GM21423 (cell line): ENCODE measurements around the gene FETUB.
"Not testable (repeated sequence)": the region's sequence is repeated elsewhere in the genome, so short reads cannot be mapped to it uniquely, and the experiment has no call there.

Experiments used
- ATAC-seq: cut with Tn5 transposase; IDR thresholded peaks from one replicate; pipeline ENCODE4 v1.9.1; 2021; ENCODE audit warnings: mild to moderate bottlenecking, moderate library complexity; ENCODE audit not compliant: unreplicated experiment

FETUB gene

GRCh38 chr3:186630950-186631641 is 9.1 kb upstream of the FETUB start:
- no peak for ATAC-seq

GRCh38 chr3:186633481-186633880 is 6.7 kb upstream of the FETUB start:
- no peak for ATAC-seq

GRCh38 chr3:186634207-186634606 is 6.0 kb upstream of the FETUB start:
- ATAC-seq = not testable (repeated sequence)

DNA sequence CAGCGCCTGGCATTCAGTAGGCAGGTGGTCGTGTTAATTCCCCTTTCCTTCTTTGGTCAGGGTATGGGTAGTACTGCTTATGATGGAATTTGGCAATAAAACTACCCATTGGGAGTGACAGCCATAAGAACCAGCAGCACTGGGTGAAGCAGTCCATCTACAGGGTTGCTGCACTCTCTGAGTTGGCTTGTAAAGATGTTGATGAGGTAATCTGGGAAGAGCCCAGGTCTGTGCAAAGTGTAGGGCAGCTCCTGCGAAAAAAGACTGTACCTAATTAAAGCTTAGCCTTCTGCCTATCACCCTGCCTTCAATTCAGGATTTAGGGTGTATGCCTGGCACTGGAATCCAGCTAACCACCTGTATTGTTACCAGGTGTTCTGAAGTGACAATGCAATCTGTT is 4.7 kb upstream of the FETUB start:
- no peak for ATAC-seq

GRCh38 chr3:186636536-186636935 is 3.7 kb upstream of the FETUB start:
- ATAC-seq = no peak

- ATAC-seq = no peak
These were observed 2.5 kb upstream of the FETUB start for GRCh38 chr3:186637686-186638085.

GRCh38 chr3:186638259-186638658 is 1.9 kb upstream of the FETUB start:
- no peak for ATAC-seq

DNA sequence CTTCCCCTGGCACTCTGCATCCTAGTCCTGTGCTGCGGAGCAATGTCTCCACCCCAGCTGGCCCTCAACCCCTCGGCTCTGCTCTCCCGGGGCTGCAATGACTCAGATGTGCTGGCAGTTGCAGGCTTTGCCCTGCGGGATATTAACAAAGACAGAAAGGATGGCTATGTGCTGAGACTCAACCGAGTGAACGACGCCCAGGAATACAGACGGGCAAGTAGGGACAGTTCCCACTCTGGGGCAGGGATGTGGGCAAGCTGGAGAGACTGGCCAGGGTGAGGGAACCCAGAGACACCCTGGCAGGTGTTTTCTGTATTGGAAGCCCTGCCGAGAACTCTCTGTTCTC is 247 bp downstream of the FETUB start:
- ATAC-seq = no peak

DNA sequence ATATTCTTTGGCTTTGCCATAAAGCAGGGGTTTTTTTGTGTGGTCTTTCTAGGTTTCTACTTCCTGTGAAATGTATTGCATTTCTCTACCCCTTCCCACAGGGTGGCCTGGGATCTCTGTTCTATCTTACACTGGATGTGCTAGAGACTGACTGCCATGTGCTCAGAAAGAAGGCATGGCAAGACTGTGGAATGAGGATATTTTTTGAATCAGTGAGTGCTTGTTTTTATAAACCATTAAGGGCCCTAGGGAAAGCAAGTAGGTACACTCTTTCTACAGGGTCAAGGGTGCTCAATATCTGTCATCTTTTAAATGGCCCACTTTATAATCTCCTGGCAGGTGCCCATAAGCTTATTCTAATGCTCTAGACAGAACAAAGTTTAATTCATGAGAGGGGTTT is 730 bp downstream of the FETUB start:
- ATAC-seq = no peak

DNA sequence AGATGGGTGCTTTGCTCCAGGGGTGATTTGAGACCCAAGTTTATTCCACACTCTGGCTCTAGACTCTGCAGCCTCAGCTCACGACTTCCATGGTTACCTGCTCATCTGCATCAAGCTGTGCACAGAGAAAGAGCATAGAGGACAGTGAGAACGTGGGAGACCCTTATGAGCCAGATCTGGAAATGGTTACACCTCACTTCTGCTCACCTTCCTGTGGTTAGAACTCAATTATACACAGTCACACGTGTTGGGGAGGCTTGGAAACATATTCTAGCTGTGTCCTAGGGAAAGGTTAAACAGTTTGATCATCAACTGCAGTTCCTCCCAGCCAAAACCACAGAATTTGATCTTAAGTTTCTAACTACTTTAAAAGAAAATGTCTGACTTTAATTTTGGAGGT is 1.8 kb downstream of the FETUB start:
- no peak for ATAC-seq

GRCh38 chr3:186643493-186643892 is 3.3 kb downstream of the FETUB start:
- no peak for ATAC-seq

- no peak for ATAC-seq
These were observed 4.5 kb downstream of the FETUB start for GRCh38 chr3:186644683-186645082.

- no peak for ATAC-seq
These were observed 5.9 kb downstream of the FETUB start for GRCh38 chr3:186646106-186646505.

DNA sequence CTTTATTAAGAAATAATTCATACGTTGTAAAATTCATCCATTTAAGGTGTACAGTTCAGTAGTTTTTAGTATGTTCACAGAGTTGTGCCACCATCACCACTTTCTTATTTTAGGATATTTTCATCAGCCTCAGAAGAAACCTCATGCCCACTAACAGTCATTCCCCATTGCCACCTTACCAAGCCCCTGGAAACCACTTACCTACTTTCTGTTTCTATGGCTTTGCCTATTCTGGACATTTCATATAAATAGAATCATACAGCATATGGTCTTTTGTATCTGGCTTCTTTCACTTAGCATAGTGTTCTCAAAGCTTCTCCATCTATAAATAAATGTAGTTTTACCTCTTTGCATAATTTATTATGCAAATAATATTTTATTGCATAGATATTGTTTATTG is 6.6 kb downstream of the FETUB start:
- no peak for ATAC-seq

DNA sequence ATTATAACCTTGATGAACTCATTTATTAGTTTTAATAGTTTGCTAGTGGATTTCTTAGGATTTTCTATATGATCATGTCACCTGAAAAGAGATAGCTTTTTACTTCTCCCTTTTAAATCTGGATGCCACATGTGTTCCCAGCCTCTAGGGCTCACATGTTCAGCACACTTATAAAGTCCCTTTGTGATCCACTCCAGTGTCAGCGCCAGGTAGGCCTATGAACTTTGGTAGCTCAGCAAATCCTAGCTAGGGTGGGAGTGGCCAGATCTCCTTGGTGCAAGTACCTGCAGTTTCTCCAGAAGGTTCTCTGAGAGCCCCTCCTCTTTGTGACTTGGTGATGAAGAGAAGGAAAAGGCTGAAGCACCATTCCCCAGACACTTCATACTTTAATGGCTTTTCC is 8.7 kb downstream of the FETUB start:
- no peak for ATAC-seq

GRCh38 chr3:186651678-186652215 is 11.5 kb downstream of the FETUB start:
- ATAC-seq = no peak

DNA sequence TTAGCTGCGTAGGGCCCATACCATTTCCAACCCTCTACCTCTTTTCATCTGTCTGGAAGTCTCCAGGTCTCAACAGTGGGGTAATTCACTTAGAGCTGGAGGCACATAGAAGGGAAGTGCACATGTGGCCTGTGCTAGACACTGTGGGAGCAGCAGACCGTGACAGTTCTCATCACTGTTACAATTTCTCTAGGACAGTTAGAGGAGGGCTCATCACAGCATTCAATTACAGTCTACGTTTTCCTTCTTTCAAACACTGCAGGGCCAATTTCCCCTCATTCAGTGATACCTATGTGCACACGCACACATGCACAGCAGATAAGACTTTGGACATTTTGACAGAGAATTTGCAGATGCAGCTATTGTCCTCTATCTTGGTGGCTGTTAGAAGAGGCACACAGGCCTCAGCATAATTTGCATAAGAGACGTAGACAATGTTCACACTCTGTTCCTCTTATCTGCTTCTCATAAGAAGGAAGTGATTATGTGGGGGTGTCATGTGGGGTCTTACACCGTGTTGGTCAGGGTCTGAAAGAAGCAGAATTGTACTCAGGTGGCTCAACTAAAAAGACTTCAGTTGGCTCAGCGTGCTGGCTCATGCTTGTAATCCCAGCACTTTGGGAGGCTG is 13.0 kb downstream of the FETUB start:
- peak; percentile 86 for ATAC-seq

GRCh38 chr3:186653984-186654383 is 13.8 kb downstream of the FETUB start:
- ATAC-seq = no peak

DNA sequence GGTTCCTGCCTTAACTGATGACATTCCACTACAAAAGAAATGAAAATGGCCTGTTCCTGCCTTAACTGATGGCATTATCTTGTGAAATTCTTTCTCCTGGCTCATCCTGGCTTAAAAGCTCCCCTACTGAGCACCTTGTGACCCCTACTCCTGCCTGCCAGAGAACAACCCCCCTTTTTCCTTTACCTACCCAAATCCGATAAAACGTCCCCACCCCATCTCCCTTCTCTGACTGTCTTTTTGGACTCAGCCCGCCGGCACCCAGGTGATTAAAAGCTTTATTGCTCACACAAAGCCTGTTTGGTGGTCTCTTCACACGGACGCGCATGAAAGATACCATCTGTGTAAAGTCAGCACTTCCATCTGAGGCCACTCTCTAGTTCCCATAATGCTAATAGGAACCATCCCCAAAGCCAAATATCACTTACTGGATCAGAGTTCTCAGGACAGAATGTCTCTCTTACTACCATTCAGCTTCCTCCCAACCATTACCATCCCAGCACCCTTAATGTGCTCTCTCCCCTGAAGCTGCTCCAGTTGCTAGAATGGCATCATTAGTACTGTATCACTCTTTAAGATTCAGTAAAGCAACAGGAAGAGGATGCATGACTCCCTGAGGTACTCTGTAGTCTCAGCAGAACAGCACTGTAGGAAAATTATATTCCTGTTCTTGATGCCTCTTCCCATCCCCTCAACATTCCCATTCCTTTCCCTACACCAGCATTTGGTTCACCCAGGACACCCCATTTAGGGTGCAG is 23.3 kb downstream of the FETUB start:
- no peak for ATAC-seq

DNA sequence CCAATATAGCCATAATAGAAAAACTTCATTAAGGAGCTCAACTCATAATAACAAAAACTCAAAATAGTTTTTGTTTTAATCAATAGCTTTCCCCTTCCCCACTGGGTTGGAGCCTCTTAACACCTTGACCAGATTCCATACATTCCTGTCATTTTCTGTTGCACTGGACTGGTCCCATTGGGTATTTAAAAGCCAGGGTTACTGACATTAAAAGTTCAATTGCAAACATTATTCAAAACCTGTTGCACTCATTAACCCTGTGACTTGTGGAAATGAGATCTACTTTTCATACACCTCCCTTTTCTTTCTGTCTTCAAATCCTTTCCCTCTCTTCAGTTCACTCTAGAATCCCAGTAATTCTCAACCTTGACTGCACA is 23.9 kb downstream of the FETUB start:
- ATAC-seq = no peak

DNA sequence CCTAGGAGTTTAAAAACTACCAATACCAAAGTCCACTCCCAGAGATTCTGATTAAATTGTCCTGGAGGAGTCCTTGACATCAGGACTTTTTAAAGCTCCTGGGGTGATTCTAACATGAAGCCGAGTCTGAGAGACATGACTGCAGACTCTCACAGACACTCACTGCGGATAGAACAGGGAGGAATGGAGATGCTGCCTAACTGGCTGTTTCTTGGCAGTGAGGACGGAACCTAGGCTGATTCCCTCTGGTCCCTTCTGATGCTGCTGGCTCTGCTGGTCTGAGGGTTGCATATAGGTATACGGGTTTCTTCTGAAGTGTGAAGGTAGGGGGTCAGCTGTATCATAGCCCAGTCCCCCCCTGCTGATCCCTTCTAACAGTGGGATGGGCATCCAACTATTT is 24.3 kb downstream of the FETUB start:
- ATAC-seq = no peak

DNA sequence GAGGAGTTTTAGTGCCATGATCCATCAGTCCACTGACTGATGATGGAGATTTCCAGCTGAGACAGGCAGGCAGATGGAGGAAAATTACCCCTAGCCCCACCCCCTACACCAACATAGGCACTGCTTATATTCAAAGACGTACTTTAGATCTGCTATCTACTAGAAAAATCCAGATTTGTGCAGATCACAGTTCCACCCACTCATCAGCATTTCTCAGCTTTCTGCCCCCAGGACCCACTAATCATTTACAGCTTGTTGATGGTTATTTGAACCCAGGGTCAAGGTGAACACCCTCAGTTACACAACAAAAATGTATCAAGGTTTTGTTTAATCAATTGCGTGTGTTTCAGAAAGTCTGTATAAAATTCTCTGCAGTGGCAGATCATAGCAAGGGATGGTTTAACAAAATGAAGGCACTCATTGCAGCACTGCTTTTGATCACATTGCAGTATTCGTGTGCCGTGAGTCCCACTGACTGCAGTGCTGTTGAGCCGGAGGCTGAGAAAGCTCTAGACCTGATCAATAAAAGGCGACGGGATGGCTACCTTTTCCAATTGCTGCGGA is 25.5 kb downstream of the FETUB start, which contains the start of gene HRG:
Gene HRG (plus strand): TSS at position 390 of the 564 bp plus-strand sequence. CDS start 18 bp downstream, at position 408.
- no peak for ATAC-seq
